B cell (primary cell): ENCODE measurements around the gene TENM4.

Source experiments
- CTCF ChIP-seq: fragments of 200-600 bp; IDR thresholded peaks from one replicate; pipeline ENCODE4 v1.8.0; 2022; ENCODE audit warnings: antibody characterized with exemption, mild to moderate bottlenecking
- EZH2 ChIP-seq: IDR thresholded peaks from 2 replicates; pipeline ENCODE4 v1.6.1; 2012; ENCODE audit warnings: borderline replicate concordance, low read depth, mild to moderate bottlenecking, moderate library complexity, low read length; ENCODE audit not compliant: insufficient read depth, poor library complexity, severe bottlenecking

- TF ChIP-seq CTCF = no peak
- TF ChIP-seq EZH2 = no peak
Observed at GRCh38 chr11:79083352-79083751, 357.5 kb downstream of the TENM4 start.
